H9 (cell line): ENCODE data around the gene MAT2A. TPM values are rescaled to one million over a fixed set of nuclear protein-coding genes. Genes with fewer than 3 reads are reported as not detected.

Experiments used
- DNase-seq: peaks from one replicate; pipeline ENCODE4 v3.0.0-alpha.2; 2017
- H2AFZ ChIP-seq: one replicate; pipeline ENCODE4 v1.6.1; 2013; ENCODE audit warnings: mild to moderate bottlenecking, low read length, control low read depth, moderate library complexity
- H2AK5ac ChIP-seq: 2 replicates; pipeline ENCODE4 v1.6.1; 2013; ENCODE audit warnings: low read length, control low read depth, mixed read lengths; ENCODE audit not compliant: insufficient read length
- H2BK120ac ChIP-seq: one replicate; pipeline ENCODE4 v1.6.1; 2013; ENCODE audit warnings: low read depth, mild to moderate bottlenecking, low read length, control low read depth, inconsistent platforms; ENCODE audit not compliant: poor library complexity, severe bottlenecking
- H2BK12ac ChIP-seq: 2 replicates; pipeline ENCODE4 v1.6.1; 2013; ENCODE audit warnings: low read length, control low read depth, mixed read lengths, low read depth; ENCODE audit not compliant: insufficient read length
- H2BK15ac ChIP-seq: 2 replicates; pipeline ENCODE4 v1.6.1; 2013; ENCODE audit warnings: low read depth, low read length, control low read depth
- H2BK20ac ChIP-seq: one replicate; pipeline ENCODE4 v1.6.1; 2013; ENCODE audit warnings: low read depth, mild to moderate bottlenecking, low read length, control low read depth, inconsistent platforms; ENCODE audit not compliant: poor library complexity, severe bottlenecking
- H2BK5ac ChIP-seq: 2 replicates; pipeline ENCODE4 v1.6.1; 2013; ENCODE audit warnings: low read length, control low read depth, mixed read lengths; ENCODE audit not compliant: insufficient read length
- H3K14ac ChIP-seq: 2 replicates; pipeline ENCODE4 v1.6.1; 2013; ENCODE audit warnings: low read length, control low read depth; ENCODE audit not compliant: insufficient read depth
- H3K18ac ChIP-seq: 2 replicates; pipeline ENCODE4 v1.6.1; 2013; ENCODE audit warnings: low read depth, mild to moderate bottlenecking, mixed read lengths, low read length, control low read depth; ENCODE audit not compliant: insufficient read length
- H3K23ac ChIP-seq: 2 replicates; pipeline ENCODE4 v1.6.1; 2013; ENCODE audit warnings: low read length, control low read depth, mixed read lengths, low read depth; ENCODE audit not compliant: insufficient read length
- H3K23me2 ChIP-seq: 2 replicates; pipeline ENCODE4 v1.6.1; 2013; ENCODE audit warnings: low read depth, mild to moderate bottlenecking, mixed read lengths, low read length, control low read depth; ENCODE audit not compliant: insufficient read length, poor library complexity, severe bottlenecking
- H3K27ac ChIP-seq: 2 replicates; pipeline ENCODE4 v1.5.1; 2013; ENCODE audit warnings: low read length, control low read depth, mixed read lengths, low read depth; ENCODE audit not compliant: insufficient read length
- H3K27me3 ChIP-seq: 2 replicates; pipeline ENCODE4 v1.6.1; 2013; ENCODE audit warnings: low read length, control low read depth, inconsistent platforms; ENCODE audit not compliant: insufficient read depth
- H3K4ac ChIP-seq: 2 replicates; pipeline ENCODE4 v1.6.1; 2013; ENCODE audit warnings: low read depth, mild to moderate bottlenecking, control low read depth, inconsistent platforms, low read length, moderate library complexity
- H3K4me1 ChIP-seq: 2 replicates; pipeline ENCODE4 v1.6.1; 2013; ENCODE audit warnings: low read length, control low read depth, inconsistent platforms; ENCODE audit not compliant: insufficient read depth
- H3K4me2 ChIP-seq: 2 replicates; pipeline ENCODE4 v1.6.1; 2013; ENCODE audit warnings: low read length, control low read depth, mixed read lengths; ENCODE audit not compliant: insufficient read length, insufficient read depth
- H3K56ac ChIP-seq: 2 replicates; pipeline ENCODE4 v1.6.1; 2013; ENCODE audit warnings: low read depth, mild to moderate bottlenecking, mixed read lengths, low read length, control low read depth; ENCODE audit not compliant: insufficient read length
- H3K79me1 ChIP-seq: 2 replicates; pipeline ENCODE4 v1.6.1; 2013; ENCODE audit warnings: low read depth, mild to moderate bottlenecking, moderate library complexity, low read length, control low read depth, inconsistent platforms; ENCODE audit not compliant: insufficient read depth, poor library complexity, severe bottlenecking
- H3K79me2 ChIP-seq: 2 replicates; pipeline ENCODE4 v1.6.1; 2013; ENCODE audit warnings: low read length, control low read depth, inconsistent platforms; ENCODE audit not compliant: insufficient read depth
- H3K9ac ChIP-seq: 2 replicates; pipeline ENCODE4 v1.6.1; 2013; ENCODE audit warnings: low read length, control low read depth, mixed read lengths; ENCODE audit not compliant: insufficient read length; ENCODE audit errors: extremely low read depth
- H3K9me3 ChIP-seq: one replicate; pipeline ENCODE4 v1.6.1; 2013; ENCODE audit warnings: low read depth, low read length, inconsistent platforms; ENCODE audit not compliant: control insufficient read depth
- H3T11ph ChIP-seq: one replicate; pipeline ENCODE4 v1.6.1; 2013; ENCODE audit warnings: mild to moderate bottlenecking, low read length, control low read depth, inconsistent platforms
- H4K20me1 ChIP-seq: one replicate; pipeline ENCODE4 v1.6.1; 2013; ENCODE audit not compliant: control insufficient read depth, insufficient read length, insufficient read depth
- H4K5ac ChIP-seq: 2 replicates; pipeline ENCODE4 v1.6.1; 2013; ENCODE audit warnings: low read depth, mild to moderate bottlenecking, mixed read lengths, low read length, control low read depth; ENCODE audit not compliant: insufficient read length
- H4K8ac ChIP-seq: replicated peaks from 2 replicates; pipeline ENCODE4 v1.6.1; 2013; ENCODE audit warnings: low read length, control low read depth, mixed read lengths, low read depth; ENCODE audit not compliant: insufficient read length
- H4K91ac ChIP-seq: 2 replicates; pipeline ENCODE4 v1.6.1; 2013; ENCODE audit warnings: low read depth, mild to moderate bottlenecking, moderate library complexity, mixed read lengths, low read length, control low read depth; ENCODE audit not compliant: insufficient read length
- H3K27ac Mint-ChIP-seq, 3 experiments: 2 replicates in 2 of 3; 3 replicates in 1 of 3; pipeline ENCODE4 v1.8.0; 2020 to 2021; ENCODE audit warnings: mixed read lengths in 3 of 3, mild to moderate bottlenecking in 1 of 3, moderate library complexity in 1 of 3
- H3K27me3 Mint-ChIP-seq: 2 replicates; pipeline ENCODE4 v1.8.0; 2021; ENCODE audit warnings: low read depth, mild to moderate bottlenecking, moderate library complexity, mixed read lengths
- H3K36me3 Mint-ChIP-seq, 3 experiments: 2 replicates in 2 of 3; 3 replicates in 1 of 3; pipeline ENCODE4 v1.8.0; 2020 to 2021; ENCODE audit warnings: low read depth in 3 of 3, mixed read lengths in 3 of 3; ENCODE audit not compliant: insufficient read depth in 1 of 3
- H3K4me1 Mint-ChIP-seq, 2 experiments: 2 replicates each; pipeline ENCODE4 v1.8.0; 2020; ENCODE audit warnings: mixed read lengths in 2 of 2
- H3K4me3 Mint-ChIP-seq, 2 experiments: 2 replicates in 1 of 2; 3 replicates in 1 of 2; pipeline ENCODE4 v1.8.0; 2020 to 2021; ENCODE audit warnings: mild to moderate bottlenecking in 2 of 2, mixed read lengths in 2 of 2, moderate library complexity in 1 of 2
- H3K9me3 Mint-ChIP-seq, 2 experiments: 2 replicates in 1 of 2; 3 replicates in 1 of 2; pipeline ENCODE4 v1.8.0; 2020; ENCODE audit warnings: mild to moderate bottlenecking in 2 of 2, mixed read lengths in 2 of 2, moderate library complexity in 1 of 2
- WGBS: extraction: QIAGEN DNeasy Blood & Tissue Kit; methylation state at CpG from one replicate; pipeline ENCODE4 v1.1.7; 2013; ENCODE audit warnings: missing lambda C conversion rate, low lambda C conversion rate, mixed read lengths; ENCODE audit not compliant: insufficient read length; ENCODE audit errors: extremely low coverage; 5-methylcytosine and 5-hydroxymethylcytosine counted together
- total RNA-seq: library from RNA; stranded (reverse); gene quantifications from 2 replicates; pipeline ENCODE4 v1.2.1, GENCODE V29; 2021
- TF ChIP-seq, protein P1 (sequence below): fragments of 200-600 bp; sonication (generic); conservative IDR thresholded peaks from 3 replicates; pipeline ENCODE4 v1.8.0; 2021; ENCODE audit warnings: antibody characterized with exemption, mild to moderate bottlenecking

The MAT2A gene
- total RNA-seq, 1 experiment from 2014 or later = 459 TPM

DNA sequence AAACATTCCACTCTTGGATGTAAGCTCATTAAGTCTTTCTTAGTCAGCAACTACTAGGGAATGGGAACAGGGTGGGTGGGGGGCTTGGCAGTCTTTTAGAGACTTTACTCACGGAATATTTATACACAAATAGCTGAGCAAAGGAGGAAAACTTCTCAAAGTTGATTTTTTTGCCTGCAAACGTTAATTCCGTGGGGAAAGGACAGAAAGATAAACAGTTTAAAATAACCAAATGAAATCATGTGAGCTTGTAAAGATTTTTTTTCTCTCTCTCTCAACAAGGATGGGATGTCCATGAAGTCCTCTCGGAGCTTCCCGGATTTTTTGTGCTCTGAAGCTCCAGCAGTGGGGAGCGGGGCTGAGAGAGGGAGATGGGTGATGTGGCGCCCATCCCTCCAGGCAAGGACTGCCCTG lies 32.2 kb upstream of the MAT2A start:
- H4K5ac ChIP-seq = no peak overlapping the region
- no peak overlapping the region for H4K8ac ChIP-seq
- no peaks in the 10 kb centered on the region for H4K20me1 ChIP-seq
- no peak overlapping the region for H4K91ac ChIP-seq
- H3K27ac Mint-ChIP-seq = no peak overlapping the region
- H3K4ac ChIP-seq = no peak overlapping the region
- no peak overlapping the region for H3K9ac ChIP-seq
- H3K9me3 ChIP-seq = no peaks in the 10 kb centered on the region
- no peak overlapping the region for H3K18ac ChIP-seq
- no peak overlapping the region for H2BK15ac ChIP-seq
- no peak overlapping the region for H3K14ac ChIP-seq
- H3K27me3 ChIP-seq = no peaks in the 10 kb centered on the region
- H3K56ac ChIP-seq = no peak overlapping the region
- no peaks in the 10 kb centered on the region for H3K79me1 ChIP-seq
- H3K27me3 Mint-ChIP-seq = no peaks in the 10 kb centered on the region
- TF ChIP-seq, protein P1, sequence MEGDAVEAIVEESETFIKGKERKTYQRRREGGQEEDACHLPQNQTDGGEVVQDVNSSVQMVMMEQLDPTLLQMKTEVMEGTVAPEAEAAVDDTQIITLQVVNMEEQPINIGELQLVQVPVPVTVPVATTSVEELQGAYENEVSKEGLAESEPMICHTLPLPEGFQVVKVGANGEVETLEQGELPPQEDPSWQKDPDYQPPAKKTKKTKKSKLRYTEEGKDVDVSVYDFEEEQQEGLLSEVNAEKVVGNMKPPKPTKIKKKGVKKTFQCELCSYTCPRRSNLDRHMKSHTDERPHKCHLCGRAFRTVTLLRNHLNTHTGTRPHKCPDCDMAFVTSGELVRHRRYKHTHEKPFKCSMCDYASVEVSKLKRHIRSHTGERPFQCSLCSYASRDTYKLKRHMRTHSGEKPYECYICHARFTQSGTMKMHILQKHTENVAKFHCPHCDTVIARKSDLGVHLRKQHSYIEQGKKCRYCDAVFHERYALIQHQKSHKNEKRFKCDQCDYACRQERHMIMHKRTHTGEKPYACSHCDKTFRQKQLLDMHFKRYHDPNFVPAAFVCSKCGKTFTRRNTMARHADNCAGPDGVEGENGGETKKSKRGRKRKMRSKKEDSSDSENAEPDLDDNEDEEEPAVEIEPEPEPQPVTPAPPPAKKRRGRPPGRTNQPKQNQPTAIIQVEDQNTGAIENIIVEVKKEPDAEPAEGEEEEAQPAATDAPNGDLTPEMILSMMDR = no peak
- peaks cover 0 to 13% of the 10 kb centered on the region in 2 experiments; a peak in 2 of 4 replicates for H3K4me1 Mint-ChIP-seq
- H3K27ac ChIP-seq = no peak overlapping the region
- H3K4me1 ChIP-seq = no peaks in the 10 kb centered on the region
- H3K4me3 Mint-ChIP-seq = no peak overlapping the region
- H2BK5ac ChIP-seq = no peak overlapping the region
- H3K23ac ChIP-seq = no peak overlapping the region
- no peak overlapping the region for H3K4me2 ChIP-seq
- H2BK120ac ChIP-seq = no peak overlapping the region
- no peak for DNase-seq
- no peak overlapping the region for H2AFZ ChIP-seq
- WGBS = no CpG with 5 or more reads among the region's 7 CpGs
- no peaks in the 10 kb centered on the region for H3K36me3 Mint-ChIP-seq
- H3T11ph ChIP-seq = no peak overlapping the region
- no peaks in the 10 kb centered on the region for H3K23me2 ChIP-seq
- H2AK5ac ChIP-seq = no peak overlapping the region
- H2BK20ac ChIP-seq = no peak overlapping the region
- H3K9me3 Mint-ChIP-seq = no peaks in the 10 kb centered on the region
- H3K79me2 ChIP-seq = no peaks in the 10 kb centered on the region
- no peak overlapping the region for H2BK12ac ChIP-seq
